Measurements from ENCODE around the gene NGFR. TPM values are rescaled to one million over a fixed set of nuclear protein-coding genes. Genes with fewer than 3 reads are reported as not detected.

NGFR gene, protein sequence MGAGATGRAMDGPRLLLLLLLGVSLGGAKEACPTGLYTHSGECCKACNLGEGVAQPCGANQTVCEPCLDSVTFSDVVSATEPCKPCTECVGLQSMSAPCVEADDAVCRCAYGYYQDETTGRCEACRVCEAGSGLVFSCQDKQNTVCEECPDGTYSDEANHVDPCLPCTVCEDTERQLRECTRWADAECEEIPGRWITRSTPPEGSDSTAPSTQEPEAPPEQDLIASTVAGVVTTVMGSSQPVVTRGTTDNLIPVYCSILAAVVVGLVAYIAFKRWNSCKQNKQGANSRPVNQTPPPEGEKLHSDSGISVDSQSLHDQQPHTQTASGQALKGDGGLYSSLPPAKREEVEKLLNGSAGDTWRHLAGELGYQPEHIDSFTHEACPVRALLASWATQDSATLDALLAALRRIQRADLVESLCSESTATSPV
- total RNA-seq (10 to 100 TPM in 4 of 10 donors, 1 to 10 TPM in 6; 1.8 to 22.9 (median 2.7) TPM), polyA plus RNA-seq (1 to 10 TPM; 6.4 to 7.2 TPM)
- long read RNA-seq, donor 1, partial matches to known transcripts = 9 of 13 reads
- long read RNA-seq, donor 1, other reads (novel, unspliced or antisense) = 0 of 13 reads
- long read RNA-seq, donor 2, partial matches to known transcripts = 10 of 13 reads
- long read RNA-seq, donor 2, other reads (novel, unspliced or antisense) = 0 of 13 reads
- long read RNA-seq, donor 3, partial matches to known transcripts = 19 of 23 reads
- long read RNA-seq, donor 3, other reads (novel, unspliced or antisense) = 0 of 23 reads

DNA sequence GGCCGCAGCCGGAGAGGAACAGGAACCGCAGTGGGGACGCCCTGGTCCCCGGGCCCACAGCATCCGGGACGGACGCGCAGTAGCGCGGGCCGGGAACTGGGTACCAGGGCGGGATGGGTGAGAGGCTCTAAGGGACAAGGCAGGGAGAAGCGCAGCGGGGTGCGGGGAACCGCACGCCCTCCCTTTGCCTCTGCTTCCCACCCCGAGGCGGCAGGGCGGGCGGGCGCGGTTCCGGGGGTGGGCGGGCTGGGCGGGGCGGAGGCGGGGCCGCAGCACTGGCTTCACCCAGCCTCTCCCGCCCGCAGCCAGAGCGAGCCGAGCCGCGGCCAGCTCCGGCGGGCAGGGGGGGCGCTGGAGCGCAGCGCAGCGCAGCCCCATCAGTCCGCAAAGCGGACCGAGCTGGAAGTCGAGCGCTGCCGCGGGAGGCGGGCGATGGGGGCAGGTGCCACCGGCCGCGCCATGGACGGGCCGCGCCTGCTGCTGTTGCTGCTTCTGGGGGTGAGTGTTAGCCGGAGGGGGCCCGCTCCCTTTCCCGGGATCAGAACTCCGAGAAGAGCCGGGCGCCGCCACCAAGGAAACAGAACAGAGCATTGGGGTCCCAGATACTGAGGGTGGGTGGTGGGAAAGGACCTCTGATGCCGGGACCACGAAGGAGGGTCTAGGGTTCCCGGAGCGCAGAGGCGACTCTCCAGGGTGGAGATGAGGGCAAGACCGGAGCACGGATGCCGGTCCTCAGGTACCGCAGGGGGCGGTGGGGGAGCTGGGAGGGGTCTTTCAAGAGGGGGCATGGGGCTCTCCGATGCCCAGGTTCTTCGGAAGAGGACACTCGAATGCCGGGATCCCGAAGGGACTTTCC is at the start of gene NGFR:
Gene NGFR, plus strand, starts transcription at position 308 of the 856 bp plus-strand sequence. Its CDS starts 125 bp downstream, at position 433.
- peak; percentile 64 to 81 (median 66) for ATAC-seq
- H3K27ac ChIP-seq = peak within 1 kb of the TSS in 4 of 10 donors; percentile 18 to 66 (median 41)
- no peaks in the 10 kb centered on the region for H3K36me3 ChIP-seq
- H3K4me1 ChIP-seq = peaks cover 0 to 40% (median 29%) of the 10 kb centered on the region in 9 donors
- H3K9me3 ChIP-seq = no peaks in the 10 kb centered on the region
- TF ChIP-seq CTCF (IDR thresholded peaks at IDR 0.05) = peak in 2 of 9 donors; percentile 12 to 28
- peak within 1 kb of the TSS; percentile 36 to 68 (median 62) for H3K4me3 ChIP-seq
- peak in 1 of 2 donors; percentile 64 for DNase-seq
- WGBS, 2 donors = 1% methylated on average over 52 to 77 of the region's 79 CpGs
- intact Hi-C loops (cut with DNase I) = loop anchor here in 4 of 10 donors (2.0 to 10.0 kb wide), 3 partner anchors 52 to 62 kb away; no protein-coding TSS in a partner anchor
- peaks cover 0 to 93% (median 70%) of the 10 kb centered on the region in 7 donors for H3K27me3 ChIP-seq

GRCh38 chr17:49445591-49445990 is 49.5 kb upstream of the NGFR start:
- no peak for TF ChIP-seq CTCF (IDR thresholded peaks at IDR 0.05)
- intact Hi-C loops (cut with DNase I) = no loop called here
- Histone ChIP-seq H3K27me3 (peaks cover 0 to 44% (median 18%) of the 10 kb centered on the region in 7 donors), H3K9me3 (no peaks in the 10 kb centered on the region), H3K36me3 (no peaks in the 10 kb centered on the region), H3K4me3 (no peak overlapping the region), H3K27ac (no peak overlapping the region), H3K4me1 (peaks cover 0 to 5% (median 0%) of the 10 kb centered on the region in 9 donors)
- 86 to 89% methylated on average over 7 of the region's 7 CpGs for WGBS, 2 donors
- ATAC-seq (peak in 1 of 8 donors; percentile 24), DNase-seq (no peak)

GRCh38 chr17:49447628-49448302 is 47.3 kb upstream of the NGFR start:
- no peaks in the 10 kb centered on the region for H3K36me3 ChIP-seq

More at GRCh38 chr17:49447628-49448302, 47.3 kb upstream of the NGFR start:
- H3K27me3 ChIP-seq = peaks cover 0 to 23% (median 7%) of the 10 kb centered on the region in 7 donors
- WGBS, 2 donors = 79 to 83% methylated on average over 9 of the region's 9 CpGs
- no peaks in the 10 kb centered on the region for H3K9me3 ChIP-seq
- intact Hi-C loops (cut with DNase I) = no loop called here
- H3K4me1 ChIP-seq = peaks cover 0 to 5% (median 0%) of the 10 kb centered on the region in 9 donors
- DNase-seq (peak; percentile 26 to 58), ATAC-seq (peak in 3 of 8 donors; percentile 44 to 77 (median 54))
- peak in 1 of 9 donors; percentile 16 for TF ChIP-seq CTCF (IDR thresholded peaks at IDR 0.05)
- H3K27ac ChIP-seq = no peak overlapping the region
- H3K4me3 ChIP-seq = no peak overlapping the region

Measured in heart right ventricle (tissue), 16 donors.